Uterus (tissue), 2 donors: ENCODE measurements around the gene DNAH6.

ENCODE experiments used
- POLR2A ChIP-seq, 2 donors: fragments of 450-650 bp; IDR thresholded peaks; one replicate each; pipeline ENCODE4 v1.6.1; 2016; ENCODE audit warnings: antibody characterized with exemption in 2 of 2, mild to moderate bottlenecking in 1 of 2, moderate library complexity in 1 of 2
- TF ChIP-seq, protein P1 (sequence below), 4 experiments: fragments of 200-600 bp in 2 of 4; fragments of 450-650 bp in 2 of 4; sonication (generic) in 2 of 4; IDR thresholded peaks; one replicate each; pipeline ENCODE4 v1.5.1; 2016 to 2019; ENCODE audit warnings: antibody characterized with exemption in 4 of 4, mild to moderate bottlenecking in 2 of 4, moderate library complexity in 1 of 4

DNA sequence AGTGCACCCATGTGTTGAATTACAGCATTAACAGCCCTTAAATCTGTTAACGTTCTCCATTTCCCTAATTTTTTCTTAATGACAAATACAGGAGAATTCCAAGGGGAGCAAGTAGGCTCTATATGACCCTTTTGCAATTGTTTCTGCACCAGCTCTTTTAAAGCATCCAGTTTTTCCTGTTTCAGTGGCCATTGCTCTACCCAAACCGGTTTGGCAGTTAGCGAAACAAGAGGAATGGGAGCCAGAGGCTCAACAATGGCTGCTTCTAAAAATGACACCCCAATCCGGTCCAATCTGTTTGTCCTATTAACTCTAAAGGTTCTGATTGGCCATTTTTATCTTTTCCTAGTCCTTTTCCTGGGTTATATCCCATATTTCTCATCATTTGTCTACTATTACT, 42.1 kb upstream of the DNAH6 start:
- TF ChIP-seq, protein P1, sequence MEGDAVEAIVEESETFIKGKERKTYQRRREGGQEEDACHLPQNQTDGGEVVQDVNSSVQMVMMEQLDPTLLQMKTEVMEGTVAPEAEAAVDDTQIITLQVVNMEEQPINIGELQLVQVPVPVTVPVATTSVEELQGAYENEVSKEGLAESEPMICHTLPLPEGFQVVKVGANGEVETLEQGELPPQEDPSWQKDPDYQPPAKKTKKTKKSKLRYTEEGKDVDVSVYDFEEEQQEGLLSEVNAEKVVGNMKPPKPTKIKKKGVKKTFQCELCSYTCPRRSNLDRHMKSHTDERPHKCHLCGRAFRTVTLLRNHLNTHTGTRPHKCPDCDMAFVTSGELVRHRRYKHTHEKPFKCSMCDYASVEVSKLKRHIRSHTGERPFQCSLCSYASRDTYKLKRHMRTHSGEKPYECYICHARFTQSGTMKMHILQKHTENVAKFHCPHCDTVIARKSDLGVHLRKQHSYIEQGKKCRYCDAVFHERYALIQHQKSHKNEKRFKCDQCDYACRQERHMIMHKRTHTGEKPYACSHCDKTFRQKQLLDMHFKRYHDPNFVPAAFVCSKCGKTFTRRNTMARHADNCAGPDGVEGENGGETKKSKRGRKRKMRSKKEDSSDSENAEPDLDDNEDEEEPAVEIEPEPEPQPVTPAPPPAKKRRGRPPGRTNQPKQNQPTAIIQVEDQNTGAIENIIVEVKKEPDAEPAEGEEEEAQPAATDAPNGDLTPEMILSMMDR (IDR thresholded peaks at IDR 0.05), result no peak
- TF ChIP-seq POLR2A (IDR thresholded peaks at IDR 0.05), result no peak
